PFSK-1 (cell line): ENCODE results near the gene SLC24A4.

ENCODE experiments used
- FOXP2 ChIP-seq: optimal IDR thresholded peaks from 2 replicates; pipeline ENCODE3; 2011; ENCODE audit warnings: borderline replicate concordance, control low read depth, inconsistent platforms; ENCODE audit not compliant: insufficient read depth; ENCODE audit errors: extremely low read length, extremely low read depth
- POLR2AphosphoS5 ChIP-seq: IDR thresholded peaks from 2 replicates; pipeline ENCODE4 v1.6.1; 2012; ENCODE audit warnings: low read depth, mild to moderate bottlenecking, control low read depth, low read length, moderate library complexity
- REST ChIP-seq, 2 experiments: IDR thresholded peaks; 2 replicates each; pipeline versions ENCODE4 v1.6.1 to v1.8.0; 2011 to 2012; ENCODE audit warnings: low read depth in 2 of 2, low read length in 2 of 2, control low read depth in 1 of 2, inconsistent platforms in 1 of 2, mild to moderate bottlenecking in 1 of 2, moderate library complexity in 1 of 2; ENCODE audit not compliant: insufficient read depth in 1 of 2
- SIN3A ChIP-seq: IDR thresholded peaks from 2 replicates; pipeline ENCODE4 v1.6.1; 2012; ENCODE audit warnings: mild to moderate bottlenecking, low read length, moderate library complexity, borderline replicate concordance; ENCODE audit not compliant: insufficient read depth
- TAF1 ChIP-seq: IDR thresholded peaks from 2 replicates; pipeline ENCODE4 v1.6.1; 2012; ENCODE audit warnings: low read length, control low read depth, borderline replicate concordance; ENCODE audit not compliant: insufficient read depth

The SLC24A4 gene

GRCh38 chr14:92409043-92409442 is 86.1 kb downstream of the SLC24A4 start:
- TF ChIP-seq FOXP2 (no peak), TAF1 (no peak), REST (IDR thresholded peaks at IDR 0.05; ENCODE audit: insufficient read depth in 1 of 2, low read depth in 2 of 2, low read length in 2 of 2) (no peak), SIN3A (no peak), POLR2AphosphoS5 (no peak)

- no peak for TF ChIP-seq POLR2AphosphoS5
Measured at GRCh38 chr14:92411135-92411534, 88.2 kb downstream of the SLC24A4 start.

GRCh38 chr14:92411941-92412340 is 89.0 kb downstream of the SLC24A4 start:
- TF ChIP-seq SIN3A (no peak), POLR2AphosphoS5 (no peak), FOXP2 (no peak), REST (IDR thresholded peaks at IDR 0.05; ENCODE audit: insufficient read depth in 1 of 2, low read depth in 2 of 2, low read length in 2 of 2) (no peak), TAF1 (no peak)

GRCh38 chr14:92412912-92413311 is 89.9 kb downstream of the SLC24A4 start:
- no peak for TF ChIP-seq FOXP2
- no peak for TF ChIP-seq REST (IDR thresholded peaks at IDR 0.05; ENCODE audit: insufficient read depth in 1 of 2, low read depth in 2 of 2, low read length in 2 of 2)
- no peak for TF ChIP-seq POLR2AphosphoS5
- TF ChIP-seq SIN3A, result no peak
- TF ChIP-seq TAF1, result no peak

- TF ChIP-seq FOXP2 (no peak), TAF1 (no peak), REST (IDR thresholded peaks at IDR 0.05; ENCODE audit: insufficient read depth in 1 of 2, low read depth in 2 of 2, low read length in 2 of 2) (no peak), SIN3A (no peak), POLR2AphosphoS5 (no peak)
Measured at GRCh38 chr14:92413379-92413778, 90.4 kb downstream of the SLC24A4 start.
